GM23338 (cell line): ENCODE results near the gene TCFL5. TPM values are rescaled to one million over a fixed set of nuclear protein-coding genes. Genes with fewer than 3 reads are reported as not detected.

ENCODE experiments used
- ATAC-seq: fragments of 200-7000 bp; cut with Tn5 transposase; 3 replicates; pipeline ENCODE4 v1.9.1; 2020
- DNase-seq: peaks from one replicate; pipeline ENCODE4 v3.0.0-alpha.2; 2015; ENCODE audit warnings: low spot score
- H2AFZ ChIP-seq: fragments of 200-600 bp; sonication (generic); 2 replicates; pipeline ENCODE4 v1.8.0; 2016; ENCODE audit warnings: antibody characterized with exemption, mild to moderate bottlenecking, moderate library complexity
- H3F3A ChIP-seq: fragments of 200-600 bp; sonication (generic); replicated peaks from 2 replicates; pipeline ENCODE4 v1.8.0; 2017; ENCODE audit warnings: antibody characterized with exemption, mixed run types, low read depth
- H3K27ac ChIP-seq: fragments of 200-600 bp; sonication (generic); 2 replicates; pipeline ENCODE4 v1.6.1; 2016; ENCODE audit warnings: low read depth
- H3K27me3 ChIP-seq: fragments of 200-600 bp; sonication (generic); 2 replicates; pipeline ENCODE4 v1.8.0; 2016; ENCODE audit warnings: mild to moderate bottlenecking, mixed run types, moderate library complexity; ENCODE audit not compliant: insufficient read depth
- H3K36me3 ChIP-seq: fragments of 200-600 bp; sonication (generic); 2 replicates; pipeline ENCODE4 v1.8.0; 2016; ENCODE audit warnings: mild to moderate bottlenecking; ENCODE audit not compliant: insufficient read depth
- H3K4me1 ChIP-seq: fragments of 200-600 bp; sonication (generic); 2 replicates; pipeline ENCODE4 v1.8.0; 2016; ENCODE audit warnings: mild to moderate bottlenecking, moderate library complexity; ENCODE audit not compliant: insufficient read depth
- H3K4me2 ChIP-seq: fragments of 200-600 bp; sonication (generic); 2 replicates; pipeline ENCODE4 v1.7.1; 2017; ENCODE audit warnings: mixed run types
- H3K4me3 ChIP-seq: fragments of 200-600 bp; sonication (generic); 2 replicates; pipeline ENCODE4 v1.6.1; 2016; ENCODE audit warnings: mixed run types
- H3K79me2 ChIP-seq: fragments of 200-600 bp; sonication (generic); replicated peaks from 2 replicates; pipeline ENCODE4 v1.8.0; 2017; ENCODE audit warnings: mild to moderate bottlenecking; ENCODE audit not compliant: insufficient read depth
- H3K9me2 ChIP-seq: fragments of 200-600 bp; sonication (generic); 2 replicates; pipeline ENCODE4 v1.8.0; 2017; ENCODE audit not compliant: insufficient read depth
- H4K20me1 ChIP-seq: fragments of 200-600 bp; sonication (generic); replicated peaks from 2 replicates; pipeline ENCODE4 v1.8.0; 2017; ENCODE audit warnings: mild to moderate bottlenecking; ENCODE audit not compliant: insufficient read depth
- H3K27ac Mint-ChIP-seq: 2 replicates; pipeline ENCODE4 v1.8.0; 2020; ENCODE audit warnings: inconsistent platforms, mild to moderate bottlenecking, moderate library complexity, mixed read lengths
- H3K27me3 Mint-ChIP-seq: 3 replicates; pipeline ENCODE4 v1.8.0; 2022; ENCODE audit warnings: low read depth, mild to moderate bottlenecking, moderate library complexity, mixed read lengths, inconsistent platforms; ENCODE audit not compliant: insufficient read depth, poor library complexity
- H3K36me3 Mint-ChIP-seq: 3 replicates; pipeline ENCODE4 v1.8.0; 2021; ENCODE audit warnings: low read depth, mild to moderate bottlenecking, inconsistent platforms, moderate library complexity, mixed read lengths
- H3K4me1 Mint-ChIP-seq: 3 replicates; pipeline ENCODE4 v1.8.0; 2020; ENCODE audit warnings: mild to moderate bottlenecking, inconsistent platforms, mixed read lengths
- H3K4me3 Mint-ChIP-seq: 3 replicates; pipeline ENCODE4 v1.8.0; 2021; ENCODE audit warnings: moderate library complexity, mild to moderate bottlenecking, inconsistent platforms, mixed read lengths
- H3K9me3 Mint-ChIP-seq: 3 replicates; pipeline ENCODE4 v1.8.0; 2020; ENCODE audit warnings: moderate library complexity, mild to moderate bottlenecking, inconsistent platforms, mixed read lengths
- CREB1 ChIP-seq: fragments of 250-450 bp; sonication (Bioruptor Pico); IDR thresholded peaks from 2 replicates; pipeline ENCODE4 v1.5.0; 2020; ENCODE audit warnings: low read depth, mild to moderate bottlenecking, moderate library complexity
- EZH2 ChIP-seq: fragments of 200-600 bp; sonication (generic); IDR thresholded peaks from one replicate; pipeline ENCODE4 v1.8.0; 2017; ENCODE audit warnings: antibody characterized with exemption, mild to moderate bottlenecking, low read depth; ENCODE audit not compliant: unreplicated experiment
- NANOG ChIP-seq: IDR thresholded peaks from 2 replicates; pipeline ENCODE4 v1.6.1; 2016; ENCODE audit warnings: antibody characterized with exemption, borderline replicate concordance
- ZNF114 ChIP-seq: fragments of 250-450 bp; sonication (Bioruptor Pico); IDR thresholded peaks from 2 replicates; pipeline ENCODE4 v1.5.0; 2020; ENCODE audit warnings: mild to moderate bottlenecking, moderate library complexity
- polyA plus RNA-seq: library from polyadenylated mRNA; unstranded; fragments of >200 nt; fragmentation: Nextera tagmentation; extraction: Ambion mirVana; gene quantifications from 2 replicates; pipeline ENCODE4 v1.2.1, GENCODE V29; 2016
- total RNA-seq: library from RNA; depleted of rRNA; stranded (reverse); fragments of >200 nt; shearing (Covaris generic); gene quantifications from 2 replicates; pipeline ENCODE4 v1.2.3, GENCODE V29; 2014
- TF ChIP-seq, protein P1 (sequence below), 2 experiments: fragments of 200-600 bp in 1 of 2; sonication (generic) in 1 of 2; conservative IDR thresholded peaks; 2 replicates each; pipeline versions ENCODE4 v1.5.1 to v1.6.1; 2016 to 2017; ENCODE audit warnings: antibody characterized with exemption in 2 of 2, low read depth in 2 of 2, mild to moderate bottlenecking in 2 of 2, moderate library complexity in 1 of 2
- TF ChIP-seq, protein P2 (sequence below): IDR thresholded peaks from one replicate; pipeline ENCODE4 v1.6.1; 2018; ENCODE audit warnings: antibody characterized with exemption; ENCODE audit not compliant: unreplicated experiment

The TCFL5 gene
- total and polyA plus RNA-seq, 2 experiments from 2014 or later, result 5.8 to 19.3 TPM

DNA sequence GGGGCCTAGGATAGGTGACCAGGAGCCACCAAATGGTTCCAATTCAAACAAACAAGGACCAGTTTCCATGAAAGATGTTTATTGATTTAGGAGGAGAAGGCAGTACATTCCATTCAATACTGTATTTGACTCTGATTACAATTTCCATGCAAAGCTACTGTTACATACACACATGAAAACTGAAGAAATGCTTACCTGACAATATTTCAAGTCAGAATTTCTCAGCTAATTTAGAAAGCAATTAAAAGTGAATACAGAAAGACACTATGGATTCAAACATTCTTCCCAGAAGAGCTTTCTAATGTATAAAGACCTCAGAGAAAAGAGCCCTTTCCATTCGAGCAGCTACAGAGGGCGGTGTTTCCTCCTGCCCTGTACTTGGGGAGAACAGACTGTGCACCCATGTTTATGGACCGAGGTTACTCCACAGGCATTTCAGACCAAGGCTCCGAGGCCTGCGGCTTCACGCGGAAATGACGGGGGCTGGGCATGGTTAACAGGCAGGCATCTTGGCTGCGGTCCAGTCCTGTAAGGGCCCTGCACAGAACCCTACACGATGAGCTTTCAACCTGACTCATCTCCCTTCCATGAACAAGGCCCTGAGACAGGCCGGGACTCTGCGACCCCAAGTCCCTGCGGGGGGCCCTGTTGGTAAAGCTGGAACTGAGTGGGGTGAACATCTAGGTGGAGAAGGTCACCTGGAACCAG lies 25.7 kb upstream of the TCFL5 start:
- Histone ChIP-seq H3K4me1 (peaks cover 18% of the 10 kb centered on the region), H3K27me3 (no peaks in the 10 kb centered on the region), H3K27ac (peak overlapping the region; percentile 69), H3K79me2 (no peaks in the 10 kb centered on the region), H3K4me2 (no peak overlapping the region), H3K36me3 (peaks cover 53% of the 10 kb centered on the region), H3F3A (peaks cover 75% of the 10 kb centered on the region; the same call in 1 of the 2 replicates), H3K9me2 (no peaks in the 10 kb centered on the region), H3K4me3 (no peak overlapping the region), H2AFZ (no peak overlapping the region), H4K20me1 (peaks cover 21% of the 10 kb centered on the region)
- TF ChIP-seq, protein P1, sequence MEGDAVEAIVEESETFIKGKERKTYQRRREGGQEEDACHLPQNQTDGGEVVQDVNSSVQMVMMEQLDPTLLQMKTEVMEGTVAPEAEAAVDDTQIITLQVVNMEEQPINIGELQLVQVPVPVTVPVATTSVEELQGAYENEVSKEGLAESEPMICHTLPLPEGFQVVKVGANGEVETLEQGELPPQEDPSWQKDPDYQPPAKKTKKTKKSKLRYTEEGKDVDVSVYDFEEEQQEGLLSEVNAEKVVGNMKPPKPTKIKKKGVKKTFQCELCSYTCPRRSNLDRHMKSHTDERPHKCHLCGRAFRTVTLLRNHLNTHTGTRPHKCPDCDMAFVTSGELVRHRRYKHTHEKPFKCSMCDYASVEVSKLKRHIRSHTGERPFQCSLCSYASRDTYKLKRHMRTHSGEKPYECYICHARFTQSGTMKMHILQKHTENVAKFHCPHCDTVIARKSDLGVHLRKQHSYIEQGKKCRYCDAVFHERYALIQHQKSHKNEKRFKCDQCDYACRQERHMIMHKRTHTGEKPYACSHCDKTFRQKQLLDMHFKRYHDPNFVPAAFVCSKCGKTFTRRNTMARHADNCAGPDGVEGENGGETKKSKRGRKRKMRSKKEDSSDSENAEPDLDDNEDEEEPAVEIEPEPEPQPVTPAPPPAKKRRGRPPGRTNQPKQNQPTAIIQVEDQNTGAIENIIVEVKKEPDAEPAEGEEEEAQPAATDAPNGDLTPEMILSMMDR (conservative IDR thresholded peaks at IDR 0.05; ENCODE audit: low read depth in 2 of 2), result peak in 1 of 2 experiments; percentile 17; a peak in 1 of 4 replicates
- no peak for TF ChIP-seq ZNF114
- Mint-ChIP-seq H3K36me3 (peaks cover 62% of the 10 kb centered on the region), H3K4me1 (peaks cover 35% of the 10 kb centered on the region), H3K4me3 (no peak overlapping the region), H3K27me3 (peaks cover 17% of the 10 kb centered on the region), H3K27ac (no peak overlapping the region), H3K9me3 (no peaks in the 10 kb centered on the region)
- DNase-seq (no peak), ATAC-seq (no peak)

DNA sequence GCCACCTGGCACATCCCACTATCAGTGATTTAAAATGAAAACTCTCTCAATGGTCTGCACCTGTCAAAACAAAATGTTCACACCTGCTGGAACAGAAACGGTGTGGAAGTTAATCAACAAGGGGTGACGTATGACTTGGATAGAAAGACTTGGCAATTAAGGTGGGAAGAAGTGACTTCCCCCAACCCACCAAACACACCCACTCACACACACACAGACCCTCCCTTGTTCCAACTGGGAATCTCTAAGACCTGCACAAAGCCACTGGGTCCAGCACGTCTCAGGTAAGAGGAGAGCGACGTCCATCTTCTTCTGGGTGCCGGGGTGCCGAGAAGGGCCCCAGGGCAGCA lies 25.1 kb upstream of the TCFL5 start:
- no peak overlapping the region for H3K4me2 ChIP-seq
- DNase-seq, result no peak
- H3K36me3 ChIP-seq, result peaks cover 49% of the 10 kb centered on the region
- H3K36me3 Mint-ChIP-seq, result peaks cover 62% of the 10 kb centered on the region
- no peak overlapping the region for H3K4me3 Mint-ChIP-seq
- peak overlapping the region; percentile 69 for H3K27ac ChIP-seq
- H3K27me3 Mint-ChIP-seq, result peaks cover 17% of the 10 kb centered on the region
- no peaks in the 10 kb centered on the region for H3K9me2 ChIP-seq
- H3K4me1 Mint-ChIP-seq, result peaks cover 38% of the 10 kb centered on the region
- H3F3A ChIP-seq, result peaks cover 70% of the 10 kb centered on the region; the same call in 1 of the 2 replicates
- H3K4me1 ChIP-seq, result peaks cover 18% of the 10 kb centered on the region
- H3K4me3 ChIP-seq, result no peak overlapping the region
- H3K27me3 ChIP-seq, result no peaks in the 10 kb centered on the region
- no peaks in the 10 kb centered on the region for H3K79me2 ChIP-seq
- no peaks in the 10 kb centered on the region for H3K9me3 Mint-ChIP-seq
- H3K27ac Mint-ChIP-seq, result 0 out of 2 replicates have a peak overlapping the region, but pooled peaks have one; percentile 3
- no peak for ATAC-seq
- H4K20me1 ChIP-seq, result peaks cover 15% of the 10 kb centered on the region
- no peak overlapping the region for H2AFZ ChIP-seq
- TF ChIP-seq ZNF114, result no peak
- TF ChIP-seq CREB1 (CRISPR knock-in tag), result no peak
- TF ChIP-seq, protein P1 (conservative IDR thresholded peaks at IDR 0.05; ENCODE audit: low read depth in 2 of 2), result no peak
- TF ChIP-seq NANOG, result no peak
- TF ChIP-seq, protein P2, sequence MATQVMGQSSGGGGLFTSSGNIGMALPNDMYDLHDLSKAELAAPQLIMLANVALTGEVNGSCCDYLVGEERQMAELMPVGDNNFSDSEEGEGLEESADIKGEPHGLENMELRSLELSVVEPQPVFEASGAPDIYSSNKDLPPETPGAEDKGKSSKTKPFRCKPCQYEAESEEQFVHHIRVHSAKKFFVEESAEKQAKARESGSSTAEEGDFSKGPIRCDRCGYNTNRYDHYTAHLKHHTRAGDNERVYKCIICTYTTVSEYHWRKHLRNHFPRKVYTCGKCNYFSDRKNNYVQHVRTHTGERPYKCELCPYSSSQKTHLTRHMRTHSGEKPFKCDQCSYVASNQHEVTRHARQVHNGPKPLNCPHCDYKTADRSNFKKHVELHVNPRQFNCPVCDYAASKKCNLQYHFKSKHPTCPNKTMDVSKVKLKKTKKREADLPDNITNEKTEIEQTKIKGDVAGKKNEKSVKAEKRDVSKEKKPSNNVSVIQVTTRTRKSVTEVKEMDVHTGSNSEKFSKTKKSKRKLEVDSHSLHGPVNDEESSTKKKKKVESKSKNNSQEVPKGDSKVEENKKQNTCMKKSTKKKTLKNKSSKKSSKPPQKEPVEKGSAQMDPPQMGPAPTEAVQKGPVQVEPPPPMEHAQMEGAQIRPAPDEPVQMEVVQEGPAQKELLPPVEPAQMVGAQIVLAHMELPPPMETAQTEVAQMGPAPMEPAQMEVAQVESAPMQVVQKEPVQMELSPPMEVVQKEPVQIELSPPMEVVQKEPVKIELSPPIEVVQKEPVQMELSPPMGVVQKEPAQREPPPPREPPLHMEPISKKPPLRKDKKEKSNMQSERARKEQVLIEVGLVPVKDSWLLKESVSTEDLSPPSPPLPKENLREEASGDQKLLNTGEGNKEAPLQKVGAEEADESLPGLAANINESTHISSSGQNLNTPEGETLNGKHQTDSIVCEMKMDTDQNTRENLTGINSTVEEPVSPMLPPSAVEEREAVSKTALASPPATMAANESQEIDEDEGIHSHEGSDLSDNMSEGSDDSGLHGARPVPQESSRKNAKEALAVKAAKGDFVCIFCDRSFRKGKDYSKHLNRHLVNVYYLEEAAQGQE, result no peak
- TF ChIP-seq EZH2, result no peak
